Inflammatory macrophage treated with lipopolysaccharide for 1 hour (primary cell): Measurements from ENCODE around the gene VPS25.
"Not testable (repeated sequence)": the region's sequence is repeated elsewhere in the genome, so short reads cannot be mapped to it uniquely, and the experiment has no call there.

Source experiments
- DNase-seq, 2 donors: peaks; one replicate each; pipeline ENCODE4 v3.0.0-alpha.2; 2020 to 2022

VPS25 gene

DNA sequence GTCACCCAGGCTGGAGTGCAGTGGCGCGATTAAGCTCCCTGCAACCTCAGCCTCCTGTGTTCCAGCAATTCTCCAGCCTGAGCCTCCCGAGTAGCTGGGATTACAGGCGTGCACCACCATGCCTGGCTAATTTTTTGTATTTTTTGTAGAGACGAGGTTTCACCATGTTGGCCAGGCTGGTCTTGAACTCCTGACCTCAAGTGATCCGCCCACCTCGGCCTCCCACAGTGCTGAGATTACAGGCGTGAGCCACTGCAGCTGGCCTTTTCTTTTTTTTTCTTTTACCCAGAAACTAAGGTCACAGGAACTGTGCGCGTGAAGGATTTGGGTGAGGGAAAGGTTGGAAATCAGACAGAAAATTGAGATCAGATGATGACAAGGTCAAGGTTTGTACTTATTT lies 3.3 kb upstream of the VPS25 start:
- DNase-seq, result not testable (repeated sequence)

DNA sequence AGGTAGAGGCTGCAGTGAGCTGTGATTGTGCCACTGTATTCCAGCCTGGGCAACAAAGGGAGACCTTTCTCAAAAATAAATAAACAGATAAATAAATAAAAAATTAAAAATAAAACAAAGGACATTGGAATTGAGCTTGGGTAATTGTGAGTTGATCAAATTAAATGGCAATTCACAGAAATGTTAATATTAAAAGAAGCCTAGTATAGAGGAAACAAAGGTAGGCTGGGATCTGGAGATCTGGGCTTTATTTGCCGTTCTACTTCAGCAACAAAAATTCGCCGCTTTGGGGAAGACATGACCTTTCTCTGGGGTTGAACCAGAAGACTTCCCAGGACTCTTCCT lies 332 bp upstream of the VPS25 start:
- DNase-seq, result no peak

GRCh38 chr17:42774066-42774745 lies 957 bp downstream of the VPS25 start:
- DNase-seq, result peak in 1 of 2 donors; percentile 64

DNA sequence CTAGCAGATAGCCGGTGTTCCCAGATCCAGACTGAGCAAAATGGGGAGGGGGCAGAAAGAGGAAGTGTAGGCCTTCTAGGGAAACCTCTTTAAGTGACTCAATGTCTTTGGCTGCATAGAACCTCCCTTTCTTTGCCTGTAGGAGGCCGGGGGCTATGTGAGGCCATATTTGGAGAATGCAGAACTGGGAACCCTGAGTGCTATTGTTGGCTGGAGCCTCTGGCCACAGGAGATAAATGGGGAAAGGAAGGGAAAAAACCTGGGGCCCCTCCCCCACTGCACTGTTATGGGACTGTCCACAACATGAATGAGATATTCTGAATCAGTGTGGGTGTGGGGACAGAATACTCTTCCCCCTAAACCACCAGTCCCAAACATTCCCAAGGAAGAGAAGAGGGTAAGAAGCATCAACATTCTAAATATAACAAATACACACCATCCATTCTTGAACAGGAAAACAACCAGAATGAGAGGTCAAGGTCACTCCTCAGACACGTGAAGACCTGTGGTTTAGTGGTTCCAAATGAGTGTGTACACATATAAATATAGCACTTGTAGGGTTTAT lies 2.4 kb downstream of the VPS25 start:
- DNase-seq, result peak; percentile 85 to 95

- no peak for DNase-seq
These were observed 5.3 kb downstream of the VPS25 start for GRCh38 chr17:42778570-42778969.

DNA sequence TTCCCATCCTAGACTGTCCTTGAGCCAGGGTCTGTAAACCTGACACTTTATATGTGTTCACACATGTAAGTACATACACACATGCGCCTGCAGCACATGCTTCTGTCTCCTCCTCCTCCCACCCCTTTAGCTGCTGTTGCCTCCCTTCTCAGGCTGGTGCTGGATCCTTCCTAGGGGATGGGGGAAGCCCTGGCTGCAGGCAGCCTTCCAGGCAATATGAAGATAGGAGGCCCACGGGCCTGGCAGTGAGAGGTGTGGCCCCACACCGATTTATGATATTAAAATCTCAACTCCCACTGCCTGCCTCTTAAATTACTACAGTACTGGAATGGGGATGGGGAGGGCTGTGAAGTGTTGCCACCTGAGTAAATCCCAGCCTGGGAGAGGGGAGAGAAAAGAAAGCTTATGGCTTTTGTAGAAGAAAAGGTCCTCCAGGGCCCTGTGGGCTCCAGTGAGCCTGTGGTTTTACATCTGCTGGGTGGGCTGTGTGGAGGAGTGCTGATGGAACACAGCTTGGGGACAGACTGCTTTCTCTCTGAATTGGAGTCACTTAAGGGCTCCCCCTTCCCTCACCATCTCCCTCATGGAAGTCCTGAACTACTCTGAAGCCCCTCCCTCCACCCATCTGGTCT lies 6.2 kb downstream of the VPS25 start:
- no peak for DNase-seq

GRCh38 chr17:42779936-42780850 lies 6.9 kb downstream of the VPS25 start, which contains the start of gene WNK4:
Gene WNK4, plus strand, starts transcription at chr17:42780610. Its CDS starts 89 bp downstream, at chr17:42780699.
- no peak for DNase-seq

DNA sequence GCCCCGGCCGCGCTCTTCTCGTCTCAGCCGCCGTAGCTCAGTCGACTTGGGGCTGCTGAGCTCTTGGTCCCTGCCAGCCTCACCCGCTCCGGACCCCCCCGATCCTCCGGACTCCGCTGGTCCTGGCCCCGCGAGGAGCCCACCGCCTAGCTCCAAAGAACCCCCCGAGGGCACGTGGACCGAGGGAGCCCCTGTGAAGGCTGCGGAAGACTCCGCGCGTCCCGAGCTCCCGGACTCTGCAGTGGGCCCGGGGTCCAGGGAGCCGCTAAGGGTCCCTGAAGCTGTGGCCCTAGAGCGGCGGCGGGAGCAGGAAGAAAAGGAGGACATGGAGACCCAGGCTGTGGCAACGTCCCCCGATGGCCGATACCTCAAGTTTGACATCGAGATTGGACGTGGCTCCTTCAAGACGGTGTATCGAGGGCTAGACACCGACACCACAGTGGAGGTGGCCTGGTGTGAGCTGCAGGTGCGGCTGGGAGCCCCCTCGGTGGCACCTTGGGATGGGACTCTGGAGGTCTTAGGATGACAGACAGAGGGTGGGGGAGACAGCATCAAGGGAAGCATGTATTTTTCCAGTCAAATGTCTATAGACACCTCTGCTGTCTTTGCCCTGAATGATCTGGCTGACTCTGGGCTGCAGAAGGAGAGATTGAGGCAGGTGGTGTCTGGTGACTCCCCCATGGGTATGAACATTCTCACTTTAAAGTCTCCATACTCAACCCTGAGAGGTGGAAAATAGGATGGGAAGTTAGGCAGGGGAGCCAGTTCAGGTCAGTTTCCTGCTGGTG lies 7.8 kb downstream of the VPS25 start:
- no peak for DNase-seq

DNA sequence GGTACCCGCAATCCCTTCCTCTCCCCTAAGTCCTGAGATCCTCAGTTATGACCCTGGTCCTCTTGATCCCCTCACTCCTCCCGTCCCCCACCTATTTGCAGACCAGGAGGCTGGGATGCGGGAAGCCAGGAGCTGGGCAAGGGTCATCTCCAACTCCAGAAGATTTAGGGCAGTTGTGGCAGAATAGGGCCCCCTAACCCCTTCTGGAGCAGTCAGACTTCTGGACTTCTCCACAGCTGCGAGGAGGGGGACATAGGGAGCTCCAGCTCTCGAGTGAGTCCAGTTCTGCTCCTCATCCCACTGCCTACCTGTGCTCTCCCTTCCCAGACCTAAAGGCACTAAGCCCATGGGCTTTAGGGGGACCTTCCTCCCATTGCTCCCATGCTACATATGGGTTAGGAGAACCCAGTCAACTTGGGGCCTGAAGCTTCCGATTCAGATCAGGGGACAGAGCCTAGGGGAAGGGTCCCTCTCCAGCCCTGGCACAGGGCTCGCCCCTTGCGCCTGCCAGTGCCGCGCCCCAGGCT lies 8.5 kb downstream of the VPS25 start:
- no peak for DNase-seq

DNA sequence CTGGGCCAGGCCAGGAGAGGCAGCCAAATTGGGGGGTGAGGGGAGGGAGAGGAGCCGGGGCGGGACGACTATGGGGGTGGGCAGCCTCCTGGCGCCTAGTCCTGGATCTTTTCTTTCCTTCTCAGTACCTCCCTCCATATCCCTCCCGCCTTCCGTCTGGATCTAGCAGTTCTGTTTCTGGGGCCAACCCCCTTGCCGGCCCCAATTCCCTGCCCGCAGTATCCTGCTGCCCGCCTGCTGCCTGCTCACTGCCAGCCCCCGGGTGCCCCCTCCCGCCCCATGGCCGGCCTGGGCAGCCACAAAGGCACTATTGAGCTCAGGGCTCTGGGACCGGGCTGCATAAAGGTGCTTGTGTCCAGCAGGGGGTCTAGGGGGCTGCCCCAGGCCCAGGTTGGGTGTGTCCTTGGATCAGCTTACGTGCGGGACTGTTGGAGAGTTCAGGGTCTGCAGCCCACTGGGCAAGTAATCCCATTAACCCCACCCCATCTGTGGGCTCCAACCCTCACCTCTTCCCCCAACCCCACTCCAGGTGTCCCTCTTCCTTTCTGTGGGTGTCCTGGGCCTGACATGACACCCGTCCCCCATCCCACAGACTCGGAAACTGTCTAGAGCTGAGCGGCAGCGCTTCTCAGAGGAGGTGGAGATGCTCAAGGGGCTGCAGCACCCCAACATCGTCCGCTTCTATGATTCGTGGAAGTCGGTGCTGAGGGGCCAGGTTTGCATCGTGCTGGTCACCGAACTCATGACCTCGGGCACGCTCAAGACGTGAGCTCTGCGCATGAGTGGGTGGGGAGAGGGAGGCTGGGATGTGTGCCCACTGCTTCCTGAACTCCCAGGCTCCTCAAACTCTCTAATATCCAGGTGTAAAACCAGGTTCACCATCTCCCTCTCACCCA lies 9.2 kb downstream of the VPS25 start:
- DNase-seq, result no peak

GRCh38 chr17:42783062-42783790 lies 10.0 kb downstream of the VPS25 start:
- DNase-seq, result no peak

DNA sequence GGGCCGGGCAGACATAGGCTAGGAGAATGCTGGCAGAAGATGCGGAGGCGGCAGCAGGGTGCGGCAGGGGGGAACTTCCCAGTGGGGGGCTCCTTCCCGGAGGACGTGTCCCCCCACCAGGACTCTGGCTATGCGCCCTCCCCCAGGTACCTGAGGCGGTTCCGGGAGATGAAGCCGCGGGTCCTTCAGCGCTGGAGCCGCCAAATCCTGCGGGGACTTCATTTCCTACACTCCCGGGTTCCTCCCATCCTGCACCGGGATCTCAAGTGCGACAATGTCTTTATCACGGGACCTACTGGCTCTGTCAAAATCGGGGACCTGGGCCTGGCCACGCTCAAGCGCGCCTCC lies 10.5 kb downstream of the VPS25 start:
- no peak for DNase-seq

- peak in 1 of 2 donors; percentile 40 for DNase-seq
These were observed 11.2 kb downstream of the VPS25 start for GRCh38 chr17:42784409-42784808.

GRCh38 chr17:42784811-42785592 lies 11.8 kb downstream of the VPS25 start:
- no peak for DNase-seq

- DNase-seq, result no peak
These were observed 14.0 kb downstream of the VPS25 start for GRCh38 chr17:42787266-42787665.

DNA sequence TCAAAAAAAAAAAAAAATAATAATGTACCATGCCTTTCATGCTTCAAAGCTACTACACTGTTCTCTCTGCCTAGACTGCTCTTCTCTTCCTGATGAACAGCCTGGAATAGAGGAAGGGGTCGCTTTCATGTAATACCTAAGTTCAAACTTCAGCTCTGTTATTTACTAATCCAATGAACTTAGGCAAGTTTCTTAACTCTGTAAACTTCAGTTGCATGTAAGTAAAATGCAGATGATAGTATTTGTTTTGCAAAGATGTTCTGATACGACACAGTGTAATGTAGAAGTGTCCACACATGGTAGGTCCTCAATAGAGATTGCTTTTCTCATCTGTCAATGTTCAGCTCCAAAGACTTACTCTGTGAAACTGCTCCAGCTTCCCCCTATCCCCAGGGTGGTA lies 18.7 kb downstream of the VPS25 start:
- DNase-seq, result no peak

DNA sequence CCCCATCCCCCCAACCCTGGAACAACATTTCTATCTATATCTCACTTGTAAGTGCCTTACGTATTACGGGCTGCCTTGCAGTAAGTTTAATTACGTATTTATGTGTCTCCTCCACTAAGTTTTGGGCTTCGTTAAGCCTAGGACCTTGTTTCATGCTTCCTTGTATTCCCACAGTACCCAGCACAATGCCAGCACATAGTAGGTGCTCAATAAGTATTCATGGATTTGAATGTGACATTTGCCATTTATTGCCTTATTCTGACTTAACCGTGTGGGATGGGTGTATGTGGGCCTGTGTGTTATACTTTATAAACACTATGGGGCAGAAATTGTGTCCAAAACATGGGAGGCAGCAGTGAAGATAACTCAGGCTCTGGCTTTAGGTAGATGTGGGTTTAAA lies 19.3 kb downstream of the VPS25 start:
- no peak for DNase-seq

DNA sequence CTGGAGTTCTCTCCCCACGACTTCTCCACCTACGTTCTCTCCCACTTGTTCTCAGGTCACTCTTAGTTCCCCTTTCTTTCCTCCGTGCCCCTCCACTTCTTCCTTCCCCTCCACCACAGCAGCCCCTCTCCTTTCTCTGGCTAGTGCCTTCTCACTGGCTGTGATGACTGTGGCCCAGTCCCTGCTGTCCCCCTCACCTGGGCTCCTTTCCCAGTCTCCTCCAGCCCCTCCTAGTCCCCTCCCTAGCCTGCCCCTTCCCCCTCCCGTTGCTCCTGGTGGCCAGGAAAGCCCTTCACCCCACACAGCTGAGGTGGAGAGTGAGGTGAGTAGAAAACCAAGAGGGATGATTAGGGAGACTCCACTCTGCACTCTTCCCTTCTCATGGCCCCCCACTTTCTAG lies 21.8 kb downstream of the VPS25 start:
- DNase-seq, result no peak

DNA sequence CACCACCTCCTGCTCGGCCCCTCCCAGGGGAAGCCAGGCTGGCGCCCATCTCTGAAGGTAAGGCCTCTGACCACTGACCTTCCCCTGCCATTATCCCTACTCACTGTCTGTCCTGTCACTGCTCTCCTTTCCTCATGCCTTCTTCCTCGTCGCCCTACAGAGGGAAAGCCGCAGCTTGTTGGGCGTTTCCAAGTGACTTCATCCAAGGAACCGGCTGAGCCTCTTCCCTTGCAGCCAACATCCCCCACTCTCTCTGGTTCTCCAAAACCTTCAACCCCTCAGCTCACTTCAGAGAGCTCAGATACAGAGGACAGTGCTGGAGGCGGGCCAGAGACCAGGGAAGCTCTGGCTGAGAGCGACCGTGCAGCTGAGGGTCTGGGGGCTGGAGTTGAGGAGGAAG lies 22.2 kb downstream of the VPS25 start:
- DNase-seq, result no peak
